ENCODE results near the gene VPS16. TPM values are rescaled to one million over a fixed set of nuclear protein-coding genes. Genes with fewer than 3 reads are reported as not detected.

VPS16 gene
- total and polyA plus RNA-seq, 2 of the 8 experiments (the other 6 are each of a cell fraction or from before 2014, with no cell fraction given), result 23.8 to 25.9 TPM

GRCh38 chr20:2836035-2836434 is 4.5 kb upstream of the VPS16 start:
- Histone ChIP-seq H3K36me3 (ENCODE audit: control insufficient read depth in 2 of 4, insufficient read depth in 4 of 4, low read length in 3 of 4) (peaks cover 0 to 5% (median 0%) of the 10 kb centered on the region in 4 experiments; a peak in 1 of 8 replicates), H4K8ac (ENCODE audit: extremely low read depth, insufficient read depth, low read length) (no peak overlapping the region; the same call in 1 of the 2 replicates), H3K4ac (replicated peaks; ENCODE audit: insufficient read length, low read depth, low read length) (no peak overlapping the region), H2BK120ac (replicated peaks; ENCODE audit: low read depth, low read length) (no peak overlapping the region), H2BK15ac (ENCODE audit: low read length) (no peak overlapping the region), H3K79me1 (ENCODE audit: low read depth, low read length) (no peaks in the 10 kb centered on the region), H2AFZ (ENCODE audit: low read length) (no peak overlapping the region), H2BK12ac (ENCODE audit: low read depth, low read length) (no peak overlapping the region), H3K79me2 (ENCODE audit: control insufficient read depth in 1 of 2, insufficient read depth in 2 of 2, low read length in 2 of 2) (no peaks in the 10 kb centered on the region), H3K4me1 (replicated peaks in 1 of 4; ENCODE audit: control insufficient read depth in 3 of 4, insufficient read depth in 4 of 4, low read length in 3 of 4) (no peaks in the 10 kb centered on the region; a peak in 1 of 7 replicates), H3K14ac (ENCODE audit: insufficient read length) (no peak overlapping the region), H2AK5ac (ENCODE audit: low read depth, low read length) (no peak overlapping the region), H3K27me3 (replicated peaks in 1 of 4; ENCODE audit: control insufficient read depth in 3 of 4, extremely low read depth in 1 of 4, insufficient read depth in 3 of 4, low read length in 3 of 4) (peaks cover 5 to 20% (median 18%) of the 10 kb centered on the region in 4 experiments), H2BK20ac (ENCODE audit: low read length) (no peak overlapping the region), H4K5ac (ENCODE audit: insufficient read length, low read depth, low read length) (no peak overlapping the region), H2BK5ac (ENCODE audit: low read depth, low read length) (no peak overlapping the region), H4K20me1 (replicated peaks in 1 of 2; ENCODE audit: control insufficient read depth in 1 of 2, insufficient read depth in 2 of 2, low read length in 2 of 2) (peaks cover 0 to 2% of the 10 kb centered on the region in 2 experiments), H3K18ac (ENCODE audit: extremely low read depth, low read length) (no peak overlapping the region), H3K4me3 (ENCODE audit: extremely low read depth in 1 of 4, insufficient read depth in 2 of 4, low read depth in 3 of 4, low read length in 4 of 4) (no peak overlapping the region), H3K27ac (ENCODE audit: low read depth, low read length) (no peak overlapping the region), H3K23ac (ENCODE audit: insufficient read length) (no peak overlapping the region), H4K91ac (replicated peaks; ENCODE audit: insufficient read length, low read length) (no peak overlapping the region), H3K56ac (replicated peaks; ENCODE audit: insufficient read length, low read depth, low read length) (no peak overlapping the region), H3K23me2 (ENCODE audit: low read depth, low read length) (peaks cover 5% of the 10 kb centered on the region; the same call in 1 of the 2 replicates), H3K9ac (replicated peaks in 1 of 4; ENCODE audit: extremely low read depth in 1 of 4, low read depth in 3 of 4, low read length in 3 of 4) (no peak overlapping the region), H3K4me2 (ENCODE audit: insufficient read depth in 1 of 2, low read depth in 2 of 2, low read length in 2 of 2) (no peak overlapping the region), H3K9me3 (ENCODE audit: insufficient read depth in 2 of 2, low read depth in 1 of 2, low read length in 1 of 2) (peaks cover 0 to 6% of the 10 kb centered on the region in 2 experiments; a peak in 1 of 4 replicates)
- no peak for DNase-seq (ENCODE audit: low read depth in 1 of 2, low spot score in 2 of 2)
- 74% methylated on average over 2 of the region's 5 CpGs; no CpG with 5 or more reads in 1 of the 2 experiments for WGBS, 2 experiments (ENCODE audit: extremely low coverage in 1 of 2, insufficient coverage in 1 of 2, insufficient read length in 1 of 2, insufficient replicate concordance in 2 of 2, low coverage in 1 of 2, low lambda C conversion rate in 2 of 2, missing lambda C conversion rate in 1 of 2)
- CTCF ChIA-PET (ENCODE audit: partially characterized antibody), result interaction anchor here (1.1 to 1.8 kb wide), 2 partner anchors 81 to 83 kb away, joined by 3 to 6 read pairs; no protein-coding TSS in a partner anchor
- POLR2A ChIA-PET (ENCODE audit: partially characterized antibody), result no interaction called here
- no peak for FAIRE-seq
- no peak for TF ChIP-seq SP1 (IDR thresholded peaks at IDR 0.05; ENCODE audit: low read depth, low read length)
- TF ChIP-seq CEBPB (IDR thresholded peaks at IDR 0.05; ENCODE audit: low read depth, low read length), result no peak
- TF ChIP-seq NRF1 (IDR thresholded peaks at IDR 0.05; ENCODE audit: low read depth, low read length), result no peak
- no peak for TF ChIP-seq CREB1 (IDR thresholded peaks at IDR 0.05)
- TF ChIP-seq TAF1 (IDR thresholded peaks at IDR 0.05; ENCODE audit: low read depth, low read length), result no peak
- no peak for TF ChIP-seq MAFK (IDR thresholded peaks at IDR 0.05; ENCODE audit: low read depth, low read length)
- TF ChIP-seq, protein P1, sequence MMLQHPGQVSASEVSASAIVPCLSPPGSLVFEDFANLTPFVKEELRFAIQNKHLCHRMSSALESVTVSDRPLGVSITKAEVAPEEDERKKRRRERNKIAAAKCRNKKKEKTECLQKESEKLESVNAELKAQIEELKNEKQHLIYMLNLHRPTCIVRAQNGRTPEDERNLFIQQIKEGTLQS (IDR thresholded peaks at IDR 0.05; ENCODE audit: insufficient read depth, low read depth, low read length), result no peak
- TF ChIP-seq RAD21 (IDR thresholded peaks at IDR 0.05 in 1 of 2, conservative IDR thresholded peaks at IDR 0.05 in 1 of 2; ENCODE audit: low read depth in 2 of 2, low read length in 2 of 2), result no peak
